GM19324 (cell line): Measurements from ENCODE around the gene USP43.

Experiments used
- ATAC-seq: cut with Tn5 transposase; IDR thresholded peaks from one replicate; pipeline ENCODE4 v1.9.1; 2021; ENCODE audit warnings: mild to moderate bottlenecking, moderate library complexity; ENCODE audit not compliant: unreplicated experiment, low FRiP score

The USP43 gene

GRCh38 chr17:9703781-9704082 lies 58.4 kb downstream of the USP43 start:
- ATAC-seq: no peak

GRCh38 chr17:9705745-9706144 lies 60.4 kb downstream of the USP43 start:
- no peak for ATAC-seq

DNA sequence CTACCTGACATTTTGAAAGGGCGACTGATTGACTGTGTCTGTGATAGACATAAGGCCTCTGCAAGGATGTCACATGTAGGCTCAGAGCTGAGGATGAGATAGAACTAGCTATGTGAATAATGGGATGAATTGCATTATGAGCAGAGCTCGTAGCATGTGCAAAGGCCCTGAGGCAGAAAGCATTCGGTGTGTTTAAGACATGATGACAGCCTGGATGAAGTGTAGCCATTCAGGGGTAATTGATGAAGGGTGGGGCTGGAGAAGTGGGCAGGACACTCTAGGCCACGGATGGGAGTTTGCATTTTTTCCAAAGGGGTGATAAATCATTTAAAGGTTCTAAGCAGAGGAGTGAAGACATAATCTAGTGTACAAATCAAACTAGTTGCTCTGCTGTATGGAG lies 62.6 kb downstream of the USP43 start:
- no peak for ATAC-seq

DNA sequence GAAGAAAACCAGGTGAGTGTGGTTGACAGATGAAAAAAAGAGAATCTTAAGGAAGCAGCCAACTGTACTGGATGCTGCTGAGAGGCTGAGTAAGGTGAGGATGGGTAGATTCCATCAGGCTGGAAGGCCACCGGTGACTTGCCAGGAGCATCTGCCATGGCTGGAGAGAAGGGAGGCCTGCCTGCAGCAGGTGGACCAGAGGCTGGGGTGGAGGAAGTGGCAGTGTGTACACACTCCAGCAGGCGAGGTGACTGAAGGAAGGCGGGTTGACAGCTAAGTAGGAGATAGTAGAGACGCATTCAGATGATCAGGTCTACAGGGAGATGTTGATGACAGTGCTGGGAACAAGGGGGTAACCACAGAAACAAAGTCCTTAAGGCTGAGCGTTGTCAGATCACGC lies 69.5 kb downstream of the USP43 start:
- no peak for ATAC-seq

- no peak for ATAC-seq
Measured at GRCh38 chr17:9715503-9716016, 70.2 kb downstream of the USP43 start.

DNA sequence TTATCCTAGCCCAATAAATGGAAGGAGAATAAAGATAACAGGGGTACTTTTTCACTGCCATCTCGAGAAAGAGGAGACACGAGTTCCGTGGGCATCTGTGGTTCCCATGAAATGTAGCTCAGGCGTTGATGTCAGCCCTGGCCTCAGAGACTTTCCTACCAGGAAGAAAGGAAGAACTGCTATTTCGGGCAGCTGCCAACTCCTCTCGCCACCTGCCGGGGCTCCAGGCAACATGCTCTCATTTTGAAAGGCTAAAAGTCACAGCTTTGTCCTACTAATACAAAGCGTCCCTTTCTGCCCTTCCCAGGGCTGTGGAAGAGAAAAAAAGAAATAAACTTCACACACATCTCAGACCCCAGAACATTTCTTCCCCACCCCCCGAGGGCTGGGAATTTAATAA lies 80.3 kb downstream of the USP43 start:
- ATAC-seq: no peak

DNA sequence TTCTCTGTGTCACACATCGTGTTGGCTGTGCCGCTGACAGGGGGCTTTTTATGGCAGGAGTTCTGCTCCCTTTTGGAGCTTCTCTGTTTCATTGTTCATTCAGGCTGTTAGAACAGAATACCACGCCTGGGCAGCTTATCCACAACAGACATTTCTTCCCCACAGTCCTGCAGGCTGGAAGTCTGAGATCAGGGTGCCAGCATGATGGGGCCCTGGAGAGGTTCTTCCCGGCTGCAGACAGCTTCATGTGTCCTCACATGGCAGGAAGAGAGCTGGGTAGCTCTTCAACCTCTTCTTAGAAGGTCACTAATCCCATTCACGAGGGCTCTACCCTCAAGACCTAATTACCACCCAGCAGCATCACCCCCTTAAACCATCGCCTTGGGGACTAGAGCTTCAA lies 81.0 kb downstream of the USP43 start:
- no peak for ATAC-seq

- ATAC-seq: no peak
Measured at GRCh38 chr17:9728005-9728404, 82.7 kb downstream of the USP43 start.

DNA sequence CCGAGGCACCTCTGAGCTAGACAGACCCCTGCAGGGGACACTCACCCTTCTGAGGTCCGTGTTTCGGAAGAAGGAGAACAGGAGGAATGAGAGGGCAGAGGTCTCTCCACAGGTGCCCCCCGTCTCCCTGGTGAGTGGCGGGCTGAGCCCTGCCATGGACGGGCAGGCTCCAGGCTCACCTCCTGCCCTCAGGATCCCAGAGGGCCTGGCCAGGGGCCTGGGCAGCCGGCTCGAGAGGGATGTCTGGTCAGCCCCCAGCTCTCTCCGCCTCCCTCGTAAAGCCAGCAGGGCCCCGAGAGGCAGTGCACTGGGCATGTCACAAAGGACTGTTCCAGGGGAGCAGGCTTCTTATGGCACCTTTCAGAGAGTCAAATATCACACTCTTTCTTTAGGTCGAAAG lies 83.2 kb downstream of the USP43 start:
- ATAC-seq: no peak

DNA sequence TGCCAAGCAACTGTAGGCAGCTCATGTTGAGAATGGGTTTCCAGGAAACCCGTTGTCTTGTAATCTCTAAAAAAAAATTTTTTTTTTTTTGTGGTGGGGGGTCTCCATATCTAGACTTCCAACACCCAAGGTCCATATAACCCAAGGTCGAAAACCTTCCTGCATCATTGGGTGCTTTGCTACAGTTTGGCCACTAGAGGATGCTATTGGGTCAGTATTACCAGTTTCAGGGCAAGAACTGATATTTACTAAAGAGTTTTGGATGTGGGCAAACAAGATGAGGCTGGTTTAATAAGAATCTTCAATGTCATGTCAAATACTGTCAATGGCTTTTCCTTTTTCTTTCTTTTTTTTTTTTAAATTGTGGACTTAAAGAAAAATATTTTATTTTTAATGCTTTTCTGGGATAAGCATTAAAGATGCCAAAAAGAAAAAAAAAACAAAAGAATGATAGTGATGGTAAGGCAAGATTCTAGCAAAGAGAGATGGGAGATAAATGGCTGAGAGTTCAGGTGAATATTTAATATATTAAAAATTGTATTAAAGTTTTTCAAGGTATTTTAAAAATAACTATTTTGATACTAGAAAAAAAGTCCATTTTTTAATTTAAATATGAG lies 83.8 kb downstream of the USP43 start:
- ATAC-seq: no peak

GRCh38 chr17:9729735-9730420 lies 84.6 kb downstream of the USP43 start:
- no peak for ATAC-seq

- no peak for ATAC-seq
Measured at GRCh38 chr17:9750524-9750923, 105.2 kb downstream of the USP43 start.

DNA sequence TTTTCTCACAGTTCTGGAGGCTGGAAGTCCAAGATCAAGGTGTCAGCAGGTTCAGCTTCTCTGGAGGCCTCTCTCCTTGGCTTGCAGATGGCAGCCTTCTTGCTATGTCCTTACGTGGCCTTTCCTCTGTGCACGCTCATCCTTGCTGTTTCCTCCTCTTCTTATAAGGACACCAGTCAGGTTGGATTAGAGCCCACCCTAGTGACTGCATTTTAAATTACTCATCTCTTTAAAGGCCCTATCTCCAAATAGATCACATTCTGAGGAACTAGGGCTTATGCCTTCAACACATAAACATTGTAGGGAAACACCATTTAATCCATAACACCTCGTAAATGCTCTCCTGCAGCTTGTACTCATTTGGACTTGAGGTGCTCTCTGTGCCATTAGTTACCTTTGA lies 109.8 kb downstream of the USP43 start:
- ATAC-seq: no peak

DNA sequence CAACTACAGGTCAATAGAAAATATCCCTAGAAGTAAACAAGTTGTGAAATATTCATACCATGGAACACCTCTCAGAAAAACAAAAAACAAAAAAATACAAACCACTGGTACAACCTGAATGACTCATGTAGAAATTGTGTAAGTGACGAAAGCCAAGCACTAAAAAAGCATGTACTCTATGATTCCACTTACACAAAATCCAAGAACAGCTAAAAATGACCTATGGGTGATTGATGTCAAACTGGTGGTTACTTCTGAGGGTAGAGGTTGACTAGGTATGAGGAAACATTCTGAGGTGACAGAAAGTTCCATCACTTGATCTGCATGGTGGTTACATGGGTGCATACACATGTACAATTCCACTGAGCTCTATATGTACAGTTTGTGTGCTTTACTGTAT lies 114.9 kb downstream of the USP43 start:
- no peak for ATAC-seq

DNA sequence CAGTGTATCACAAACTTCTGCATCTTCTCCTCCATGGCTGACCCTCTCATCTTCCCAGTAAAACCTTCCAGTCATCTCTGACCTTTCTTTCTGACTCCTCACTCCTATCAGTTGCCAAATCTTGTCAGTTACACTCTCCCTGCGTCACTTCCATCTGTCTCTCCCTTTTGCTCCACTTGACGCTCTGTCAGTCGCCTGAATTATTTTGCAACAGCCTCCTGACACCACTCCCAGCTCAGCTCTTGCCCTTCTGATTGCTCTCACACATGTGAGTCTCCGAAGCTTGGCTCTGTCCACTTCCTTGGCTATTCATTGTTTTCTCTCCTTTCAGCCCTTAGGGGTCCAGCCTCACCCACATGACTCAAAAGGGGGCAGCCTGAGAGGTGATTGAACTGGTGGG lies 118.3 kb downstream of the USP43 start:
- ATAC-seq: no peak

GRCh38 chr17:9765322-9765721 lies 120.0 kb downstream of the USP43 start:
- no peak for ATAC-seq

GRCh38 chr17:9766970-9767369 lies 121.7 kb downstream of the USP43 start:
- no peak for ATAC-seq

- ATAC-seq: no peak
Measured at GRCh38 chr17:9767432-9767991, 122.2 kb downstream of the USP43 start.

- ATAC-seq: no peak
Measured at GRCh38 chr17:9768381-9768934, 123.1 kb downstream of the USP43 start.

- no peak for ATAC-seq
Measured at GRCh38 chr17:9769036-9769695, 123.8 kb downstream of the USP43 start.

- no peak for ATAC-seq
Measured at GRCh38 chr17:9771465-9771864, 126.1 kb downstream of the USP43 start.
